Thyroid gland (tissue), 4 donors: ENCODE results near the gene THSD7A. TPM values are rescaled to one million over a fixed set of nuclear protein-coding genes. Genes with fewer than 3 reads are reported as not detected.

Experiments used
- DNase-seq, 2 donors: peaks; one replicate each; pipeline ENCODE4 v3.0.0-alpha.2; 2019
- H3K27ac ChIP-seq, 3 donors: fragments of 200-600 bp; sonication (generic); 1 replicate in 2 of 3; 2 replicates in 1 of 3; pipeline ENCODE4 v1.5.1; 2016 to 2019; ENCODE audit warnings: mild to moderate bottlenecking in 1 of 3, moderate library complexity in 1 of 3
- H3K27me3 ChIP-seq: fragments of 200-600 bp; sonication (generic); one replicate; pipeline ENCODE4 v1.5.1; 2019
- H3K36me3 ChIP-seq, 2 donors: fragments of 200-600 bp; sonication (generic); one replicate each; pipeline ENCODE4 v1.5.1; 2016 to 2019
- H3K4me1 ChIP-seq, 2 donors: fragments of 200-600 bp; sonication (generic); one replicate each; pipeline ENCODE4 v1.5.1; 2017 to 2019
- H3K4me3 ChIP-seq, 3 donors: fragments of 200-600 bp; sonication (generic); replicated peaks in 1 of 3; 1 replicate in 2 of 3; 2 replicates in 1 of 3; pipeline ENCODE4 v1.5.1; 2016; ENCODE audit warnings: mild to moderate bottlenecking in 1 of 3
- H3K9me3 ChIP-seq: fragments of 200-600 bp; sonication (generic); one replicate; pipeline ENCODE4 v1.5.1; 2017
- POLR2A ChIP-seq, 2 donors: fragments of 450-650 bp; IDR thresholded peaks; one replicate each; pipeline ENCODE4 v1.6.1; 2017; ENCODE audit warnings: antibody characterized with exemption in 2 of 2, mild to moderate bottlenecking in 2 of 2, moderate library complexity in 1 of 2
- WGBS, 2 donors: methylation state at CpG; one replicate each; pipeline ENCODE4 v1.1.5; 2017; 5-methylcytosine and 5-hydroxymethylcytosine counted together
- intact Hi-C: fragments of 100-400 bp; cut with DNase I; formaldehyde crosslinking; loops from one replicate; pipeline ENCODE4 v1.15.1; 2023
- total RNA-seq, 4 donors: library from RNA; depleted of rRNA; stranded (reverse); fragments of >200 nt; gene quantifications; one replicate each; pipeline ENCODE4 v1.2.3, GENCODE V29; 2016
- TF ChIP-seq, protein P1 (sequence below), 6 experiments: fragments of 200-600 bp in 3 of 6; fragments of 450-650 bp in 3 of 6; sonication (generic) in 3 of 6; IDR thresholded peaks; one replicate each; pipeline ENCODE4 v1.5.1; 2016 to 2019; ENCODE audit warnings: antibody characterized with exemption in 6 of 6, mild to moderate bottlenecking in 2 of 6, inconsistent platforms in 1 of 6, moderate library complexity in 1 of 6

THSD7A gene
- total RNA-seq, 4 donors from 2014 or later: 4.2 to 6.1 (median 5.8) TPM

DNA sequence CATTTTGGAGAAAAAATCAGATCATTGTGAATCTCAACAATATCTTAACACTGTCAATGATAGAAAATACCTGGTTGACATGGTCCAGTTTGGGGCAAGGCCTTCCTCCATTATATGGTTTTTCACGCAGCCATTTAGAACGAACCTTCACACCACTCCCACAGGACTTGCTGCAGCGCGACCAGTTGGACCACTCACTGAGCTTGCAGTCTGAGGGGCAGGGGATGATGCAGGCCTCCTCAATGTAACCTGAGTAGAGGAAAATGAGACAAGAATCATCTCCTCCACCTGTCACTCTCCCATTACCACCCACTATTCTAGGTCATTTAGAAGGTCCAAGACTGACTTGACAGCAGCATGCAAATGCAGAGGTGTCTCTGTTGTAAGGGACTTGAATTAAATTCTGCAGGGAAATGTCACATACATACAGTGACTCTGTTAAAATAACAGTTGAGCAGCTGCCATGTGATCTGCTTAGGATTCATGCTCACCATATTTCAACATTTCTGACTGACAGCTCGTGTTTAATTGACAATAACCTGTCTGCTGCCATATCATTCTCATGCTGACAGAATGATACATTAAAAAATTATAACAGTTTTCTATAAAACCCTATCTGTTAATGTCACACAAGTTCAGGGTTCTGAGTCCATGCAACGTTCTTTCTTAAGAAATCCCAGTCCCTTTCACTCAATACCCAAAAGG, 403.0 kb downstream of the THSD7A start:
- WGBS, 2 donors: 91 to 93% methylated on average over 6 of the region's 6 CpGs
- H3K36me3 ChIP-seq: no peaks in the 10 kb centered on the region
- no peak for DNase-seq
- H3K4me3 ChIP-seq: no peak overlapping the region
- H3K4me1 ChIP-seq: no peaks in the 10 kb centered on the region
- intact Hi-C loops: no loop called here
- H3K27ac ChIP-seq: no peak overlapping the region
- TF ChIP-seq POLR2A (IDR thresholded peaks at IDR 0.05): no peak
- TF ChIP-seq, protein P1, sequence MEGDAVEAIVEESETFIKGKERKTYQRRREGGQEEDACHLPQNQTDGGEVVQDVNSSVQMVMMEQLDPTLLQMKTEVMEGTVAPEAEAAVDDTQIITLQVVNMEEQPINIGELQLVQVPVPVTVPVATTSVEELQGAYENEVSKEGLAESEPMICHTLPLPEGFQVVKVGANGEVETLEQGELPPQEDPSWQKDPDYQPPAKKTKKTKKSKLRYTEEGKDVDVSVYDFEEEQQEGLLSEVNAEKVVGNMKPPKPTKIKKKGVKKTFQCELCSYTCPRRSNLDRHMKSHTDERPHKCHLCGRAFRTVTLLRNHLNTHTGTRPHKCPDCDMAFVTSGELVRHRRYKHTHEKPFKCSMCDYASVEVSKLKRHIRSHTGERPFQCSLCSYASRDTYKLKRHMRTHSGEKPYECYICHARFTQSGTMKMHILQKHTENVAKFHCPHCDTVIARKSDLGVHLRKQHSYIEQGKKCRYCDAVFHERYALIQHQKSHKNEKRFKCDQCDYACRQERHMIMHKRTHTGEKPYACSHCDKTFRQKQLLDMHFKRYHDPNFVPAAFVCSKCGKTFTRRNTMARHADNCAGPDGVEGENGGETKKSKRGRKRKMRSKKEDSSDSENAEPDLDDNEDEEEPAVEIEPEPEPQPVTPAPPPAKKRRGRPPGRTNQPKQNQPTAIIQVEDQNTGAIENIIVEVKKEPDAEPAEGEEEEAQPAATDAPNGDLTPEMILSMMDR (IDR thresholded peaks at IDR 0.05): no peak
- no peaks in the 10 kb centered on the region for H3K9me3 ChIP-seq
- no peaks in the 10 kb centered on the region for H3K27me3 ChIP-seq

DNA sequence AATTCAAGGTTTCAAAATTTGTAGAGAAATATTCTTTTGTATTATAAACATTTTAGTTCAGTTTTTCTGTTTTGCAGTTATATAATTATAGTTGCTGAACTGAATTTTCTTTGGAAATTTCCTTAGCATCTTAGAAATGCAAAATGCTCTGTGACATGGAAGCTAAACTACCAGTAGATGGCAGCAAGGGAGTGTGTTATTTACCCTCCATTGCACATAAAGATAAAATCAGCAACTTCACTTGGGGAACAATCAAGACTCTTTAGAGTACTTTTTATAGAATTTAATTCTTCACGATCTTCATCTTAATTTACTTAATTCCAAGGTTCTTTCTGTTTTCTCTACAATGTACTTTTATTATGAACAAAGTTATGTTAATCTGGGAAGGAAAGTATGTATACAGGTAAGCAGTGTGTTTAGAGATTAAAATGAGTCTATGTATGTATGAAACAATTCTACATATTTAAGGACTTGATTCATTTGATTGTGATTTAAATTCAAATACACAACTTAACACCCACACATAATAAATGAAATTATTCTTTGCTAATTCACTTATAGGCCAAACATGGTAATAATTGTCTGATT, 404.2 kb downstream of the THSD7A start:
- Histone ChIP-seq H3K4me3 (no peak overlapping the region), H3K27ac (no peak overlapping the region), H3K4me1 (no peaks in the 10 kb centered on the region), H3K9me3 (no peaks in the 10 kb centered on the region), H3K36me3 (no peaks in the 10 kb centered on the region), H3K27me3 (no peaks in the 10 kb centered on the region)
- DNase-seq: peak in 1 of 2 donors; percentile 7
- WGBS, 2 donors: 0 to 1% methylated on average over 1 of the region's 1 CpG
- intact Hi-C loops: no loop called here
- TF ChIP-seq, protein P1 (IDR thresholded peaks at IDR 0.05): peak; percentile 46 to 85 (median 64)
- TF ChIP-seq POLR2A (IDR thresholded peaks at IDR 0.05): no peak

DNA sequence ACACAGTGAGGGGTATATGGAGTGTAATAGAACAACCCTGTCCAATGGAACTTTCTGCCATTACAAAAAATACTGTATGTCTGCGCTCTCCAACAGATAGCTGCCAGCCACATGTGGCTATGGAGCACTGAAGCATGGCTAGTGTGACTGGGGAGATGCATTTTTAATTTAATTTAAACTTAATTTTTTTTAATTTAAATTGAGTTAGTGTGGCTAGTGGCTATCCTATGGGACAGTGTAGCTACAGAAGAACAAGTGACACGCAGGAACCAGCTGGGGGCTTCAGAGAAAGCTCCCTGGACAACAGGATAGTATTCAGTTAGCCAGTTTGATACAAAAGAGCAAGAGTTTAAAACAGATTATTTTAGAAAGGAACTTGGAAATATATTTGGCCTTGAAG, 408.0 kb downstream of the THSD7A start:
- Histone ChIP-seq H3K4me3 (no peak overlapping the region), H3K9me3 (no peaks in the 10 kb centered on the region), H3K27ac (no peak overlapping the region), H3K4me1 (no peaks in the 10 kb centered on the region), H3K36me3 (no peaks in the 10 kb centered on the region), H3K27me3 (no peaks in the 10 kb centered on the region)
- intact Hi-C loops: no loop called here
- TF ChIP-seq POLR2A (IDR thresholded peaks at IDR 0.05): no peak
- TF ChIP-seq, protein P1 (IDR thresholded peaks at IDR 0.05): no peak
- DNase-seq: no peak
- 91 to 98% methylated on average over 2 of the region's 2 CpGs for WGBS, 2 donors

DNA sequence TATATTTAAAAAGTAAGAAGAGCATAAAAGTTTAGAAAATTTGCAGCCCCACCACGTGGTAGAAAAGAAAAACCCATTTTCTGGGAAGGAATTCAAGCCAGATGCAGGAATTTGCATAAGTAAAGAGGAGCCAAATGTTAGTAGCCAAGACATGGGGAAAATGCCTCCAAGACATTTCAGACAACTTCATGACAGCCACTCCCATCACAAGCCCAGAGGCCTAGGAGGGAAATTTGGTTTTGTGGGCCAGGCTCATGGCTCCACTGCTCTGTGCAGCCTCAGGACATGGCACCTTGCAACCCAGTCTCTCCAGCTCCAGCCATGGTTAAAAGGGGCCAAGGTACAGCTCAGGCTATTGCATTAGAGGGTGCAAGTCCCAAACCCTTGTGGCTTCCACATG, 411.9 kb downstream of the THSD7A start:
- Histone ChIP-seq H3K27me3 (no peaks in the 10 kb centered on the region), H3K4me1 (peaks cover 0 to 3% of the 10 kb centered on the region in 2 donors), H3K4me3 (no peak overlapping the region), H3K9me3 (no peaks in the 10 kb centered on the region), H3K27ac (no peak overlapping the region), H3K36me3 (no peaks in the 10 kb centered on the region)
- DNase-seq: no peak
- intact Hi-C loops: no loop called here
- 60 to 71% methylated on average over 1 of the region's 1 CpG for WGBS, 2 donors
- TF ChIP-seq, protein P1 (IDR thresholded peaks at IDR 0.05): no peak
- TF ChIP-seq POLR2A (IDR thresholded peaks at IDR 0.05): no peak
